Measurements from ENCODE around the gene DCK. TPM values are rescaled to one million over a fixed set of nuclear protein-coding genes. Genes with fewer than 3 reads are reported as not detected.
"Not testable (repeated sequence)": the region's sequence is repeated elsewhere in the genome, so short reads cannot be mapped to it uniquely, and the experiment has no call there.

DCK gene
- total and polyA plus RNA-seq, 2 donors (not counting 1 experiment from before 2014, with no cell fraction given): 34.8 to 58.2 TPM

- Mint-ChIP-seq H3K27ac (peak overlapping the region; percentile 62), H3K4me3 (peak overlapping the region; percentile 97), H3K27me3 (no peaks in the 10 kb centered on the region), H3K9me3 (ENCODE audit: insufficient read depth) (no peaks in the 10 kb centered on the region), H3K4me1 (peaks cover 81% of the 10 kb centered on the region)
- Histone ChIP-seq H3K36me3 (replicated peaks in 1 of 2; ENCODE audit: control extremely low read depth in 1 of 2, control insufficient read depth in 1 of 2, extremely low read depth in 1 of 2, insufficient read depth in 2 of 2, low read length in 1 of 2) (peaks cover 2 to 24% of the 10 kb centered on the region in 2 experiments), H4K20me1 (ENCODE audit: control insufficient read depth, insufficient read depth, low read length, poor library complexity, severe bottlenecking) (no peaks in the 10 kb centered on the region), H3K79me2 (ENCODE audit: control insufficient read depth, insufficient read depth, low read length) (peaks cover 84% of the 10 kb centered on the region), H3K4me2 (replicated peaks; ENCODE audit: low read depth, low read length, poor library complexity, severe bottlenecking) (peak overlapping the region; percentile 88), H3K27ac (ENCODE audit: low read length in 2 of 2) (peak overlapping the region; percentile 25 to 94), H3K9ac (ENCODE audit: low read length) (peak overlapping the region; percentile 76), H3K27me3 (replicated peaks in 1 of 4; ENCODE audit: control extremely low read depth in 1 of 4, control insufficient read depth in 3 of 4, insufficient read depth in 4 of 4, low read length in 3 of 4) (no peaks in the 10 kb centered on the region), H2AFZ (ENCODE audit: insufficient read depth, low read depth, low read length, poor library complexity, severe bottlenecking) (peak overlapping the region; percentile 4), H3K4me3 (ENCODE audit: control extremely low read depth in 1 of 5, extremely low read depth in 1 of 5, insufficient read depth in 1 of 5, low read depth in 2 of 5, low read length in 4 of 5) (peak overlapping the region; percentile 19 to 99 (median 97)), H3K9me3 (ENCODE audit: control extremely low read depth in 1 of 3, control insufficient read depth in 2 of 3, insufficient read depth in 1 of 3, low read length in 2 of 3) (no peaks in the 10 kb centered on the region), H3K4me1 (ENCODE audit: control insufficient read depth in 2 of 2, insufficient read depth in 2 of 2, low read length in 2 of 2) (peaks cover 48 to 54% of the 10 kb centered on the region in 2 donors)
- CTCF ChIA-PET: interaction anchor here (0.8 to 16.4 kb wide), 7 partner anchors 8 to 345 kb away, joined by 3 to 245 read pairs (median 4); no protein-coding TSS in a partner anchor
- TF ChIP-seq EZH2 (IDR thresholded peaks at IDR 0.05; ENCODE audit: borderline replicate concordance, insufficient read depth, low read depth, low read length, poor library complexity, severe bottlenecking): no peak
- TF ChIP-seq, protein P1, sequence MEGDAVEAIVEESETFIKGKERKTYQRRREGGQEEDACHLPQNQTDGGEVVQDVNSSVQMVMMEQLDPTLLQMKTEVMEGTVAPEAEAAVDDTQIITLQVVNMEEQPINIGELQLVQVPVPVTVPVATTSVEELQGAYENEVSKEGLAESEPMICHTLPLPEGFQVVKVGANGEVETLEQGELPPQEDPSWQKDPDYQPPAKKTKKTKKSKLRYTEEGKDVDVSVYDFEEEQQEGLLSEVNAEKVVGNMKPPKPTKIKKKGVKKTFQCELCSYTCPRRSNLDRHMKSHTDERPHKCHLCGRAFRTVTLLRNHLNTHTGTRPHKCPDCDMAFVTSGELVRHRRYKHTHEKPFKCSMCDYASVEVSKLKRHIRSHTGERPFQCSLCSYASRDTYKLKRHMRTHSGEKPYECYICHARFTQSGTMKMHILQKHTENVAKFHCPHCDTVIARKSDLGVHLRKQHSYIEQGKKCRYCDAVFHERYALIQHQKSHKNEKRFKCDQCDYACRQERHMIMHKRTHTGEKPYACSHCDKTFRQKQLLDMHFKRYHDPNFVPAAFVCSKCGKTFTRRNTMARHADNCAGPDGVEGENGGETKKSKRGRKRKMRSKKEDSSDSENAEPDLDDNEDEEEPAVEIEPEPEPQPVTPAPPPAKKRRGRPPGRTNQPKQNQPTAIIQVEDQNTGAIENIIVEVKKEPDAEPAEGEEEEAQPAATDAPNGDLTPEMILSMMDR (IDR thresholded peaks at IDR 0.05): no peak
- intact Hi-C loops (cut with micrococcal nuclease): loop anchor here (1.0 to 10.0 kb wide), 2 partner anchors 262 to 309 kb away; partner anchors contain the start of gene UTP3
- ATAC-seq (ENCODE audit: low read depth) (no peak), DNase-seq (peak; percentile 42)
- POLR2A ChIA-PET: interaction anchor here (5.0 kb wide), 1 partner anchor 8 kb away, joined by 43 read pairs; no protein-coding TSS in a partner anchor
- no CpG with 5 or more reads among the region's 1 CpG for WGBS (ENCODE audit: insufficient coverage)
Observed at GRCh38 chr4:70997036-70997435, 3.6 kb downstream of the DCK start.

DNA sequence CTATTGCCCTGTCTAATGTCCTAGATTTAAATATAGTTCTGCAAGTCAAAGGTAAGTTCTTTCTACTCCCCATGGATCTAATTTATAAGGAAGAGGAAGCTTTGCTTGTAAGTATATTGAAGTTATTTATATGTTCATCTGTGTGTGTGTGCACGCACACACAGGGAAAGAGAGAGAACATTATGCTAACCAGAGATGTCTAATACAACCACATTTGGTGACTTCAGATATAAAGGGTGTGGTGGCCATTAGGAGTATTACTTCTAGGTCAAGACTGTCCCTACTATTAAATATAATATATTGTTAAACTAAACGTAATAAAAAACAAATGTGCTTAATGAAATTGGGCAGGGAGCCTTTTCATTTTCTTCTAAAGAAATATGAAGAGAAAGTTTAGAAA lies 4.1 kb downstream of the DCK start:
- H3K4me3 ChIP-seq (ENCODE audit: control extremely low read depth in 1 of 5, extremely low read depth in 1 of 5, insufficient read depth in 1 of 5, low read depth in 2 of 5, low read length in 4 of 5): peak overlapping the region; percentile 15 to 99 (median 88)
- H3K79me2 ChIP-seq (ENCODE audit: control insufficient read depth, insufficient read depth, low read length): peaks cover 89% of the 10 kb centered on the region
- ChIA-PET POLR2A (interaction anchor here (5.0 kb wide), 1 partner anchor 7 kb away, joined by 43 read pairs; no protein-coding TSS in a partner anchor), CTCF (interaction anchor here (1.1 to 16.4 kb wide), 4 partner anchors 8 to 293 kb away, joined by 3 to 245 read pairs (median 6); no protein-coding TSS in a partner anchor)
- Mint-ChIP-seq H3K9me3 (ENCODE audit: insufficient read depth) (no peaks in the 10 kb centered on the region), H3K4me1 (peaks cover 84% of the 10 kb centered on the region), H3K27me3 (no peaks in the 10 kb centered on the region), H3K4me3 (peak overlapping the region; percentile 97), H3K27ac (peak overlapping the region; percentile 79)
- no peaks in the 10 kb centered on the region for H3K27me3 ChIP-seq (replicated peaks in 1 of 4; ENCODE audit: control extremely low read depth in 1 of 4, control insufficient read depth in 3 of 4, insufficient read depth in 4 of 4, low read length in 3 of 4)
- ATAC-seq (ENCODE audit: low read depth): no peak
- TF ChIP-seq EZH2 (IDR thresholded peaks at IDR 0.05; ENCODE audit: borderline replicate concordance, insufficient read depth, low read depth, low read length, poor library complexity, severe bottlenecking): no peak
- TF ChIP-seq, protein P1 (IDR thresholded peaks at IDR 0.05): no peak
- peaks cover 47 to 54% of the 10 kb centered on the region in 2 donors for H3K4me1 ChIP-seq (ENCODE audit: control insufficient read depth in 2 of 2, insufficient read depth in 2 of 2, low read length in 2 of 2)
- H3K36me3 ChIP-seq (replicated peaks in 1 of 2; ENCODE audit: control extremely low read depth in 1 of 2, control insufficient read depth in 1 of 2, extremely low read depth in 1 of 2, insufficient read depth in 2 of 2, low read length in 1 of 2): peaks cover 2 to 26% of the 10 kb centered on the region in 2 experiments
- H4K20me1 ChIP-seq (ENCODE audit: control insufficient read depth, insufficient read depth, low read length, poor library complexity, severe bottlenecking): no peaks in the 10 kb centered on the region
- H3K9ac ChIP-seq (ENCODE audit: low read length): peak overlapping the region; percentile 76
- intact Hi-C loops (cut with micrococcal nuclease): loop anchor here (1.0 to 10.0 kb wide), 2 partner anchors 263 to 309 kb away; partner anchors contain the start of gene UTP3
- H3K9me3 ChIP-seq (ENCODE audit: control extremely low read depth in 1 of 3, control insufficient read depth in 2 of 3, insufficient read depth in 1 of 3, low read length in 2 of 3): no peaks in the 10 kb centered on the region
- peak overlapping the region; percentile 88 for H3K4me2 ChIP-seq (replicated peaks; ENCODE audit: low read depth, low read length, poor library complexity, severe bottlenecking)
- H2AFZ ChIP-seq (ENCODE audit: insufficient read depth, low read depth, low read length, poor library complexity, severe bottlenecking): peak overlapping the region; percentile 4
- DNase-seq: no peak
- peak overlapping the region; percentile 25 to 94 for H3K27ac ChIP-seq (ENCODE audit: low read length in 2 of 2)
- no CpG with 5 or more reads among the region's 2 CpGs for WGBS (ENCODE audit: insufficient coverage)

GRCh38 chr4:70999639-71000038 lies 6.2 kb downstream of the DCK start:
- H3K4me2 ChIP-seq (replicated peaks; ENCODE audit: low read depth, low read length, poor library complexity, severe bottlenecking); DNase-seq; H3K4me3 ChIP-seq (ENCODE audit: control extremely low read depth in 1 of 5, extremely low read depth in 1 of 5, insufficient read depth in 1 of 5, low read depth in 2 of 5, low read length in 4 of 5); POLR2A ChIA-PET; H2AFZ ChIP-seq (ENCODE audit: insufficient read depth, low read depth, low read length, poor library complexity, severe bottlenecking); H3K27me3 Mint-ChIP-seq; H3K9me3 ChIP-seq (ENCODE audit: control extremely low read depth in 1 of 3, control insufficient read depth in 2 of 3, insufficient read depth in 1 of 3, low read length in 2 of 3); H3K27ac ChIP-seq (ENCODE audit: low read length in 2 of 2); ATAC-seq (ENCODE audit: low read depth); H4K20me1 ChIP-seq (ENCODE audit: control insufficient read depth, insufficient read depth, low read length, poor library complexity, severe bottlenecking); H3K9me3 Mint-ChIP-seq (ENCODE audit: insufficient read depth); H3K9ac ChIP-seq (ENCODE audit: low read length); H3K27me3 ChIP-seq (replicated peaks in 1 of 4; ENCODE audit: control extremely low read depth in 1 of 4, control insufficient read depth in 3 of 4, insufficient read depth in 4 of 4, low read length in 3 of 4): not testable (repeated sequence)
- Histone ChIP-seq H3K4me1 (ENCODE audit: control insufficient read depth in 2 of 2, insufficient read depth in 2 of 2, low read length in 2 of 2) (peaks cover 63 to 66% of the 10 kb centered on the region in 2 donors), H3K79me2 (ENCODE audit: control insufficient read depth, insufficient read depth, low read length) (peaks cover 99% of the 10 kb centered on the region), H3K36me3 (replicated peaks in 1 of 2; ENCODE audit: control extremely low read depth in 1 of 2, control insufficient read depth in 1 of 2, extremely low read depth in 1 of 2, insufficient read depth in 2 of 2, low read length in 1 of 2) (peaks cover 2 to 27% of the 10 kb centered on the region in 2 experiments)
- CTCF ChIA-PET: interaction anchor here (1.6 kb wide), 1 partner anchor 10 kb away, joined by 5 read pairs; no protein-coding TSS in a partner anchor
- peak overlapping the region; percentile 58 for H3K4me3 Mint-ChIP-seq
- peaks cover 93% of the 10 kb centered on the region for H3K4me1 Mint-ChIP-seq
- H3K27ac Mint-ChIP-seq: peak overlapping the region; percentile 87
- intact Hi-C loops (cut with micrococcal nuclease): loop anchor here (10.0 kb wide), 1 partner anchor 265 kb away; no protein-coding TSS in a partner anchor
